ENCODE measurements around the gene CAPN5.
A peak's percentile ranks its signal among the peaks of the same experiment; 100 is the strongest.

CAPN5 gene

DNA sequence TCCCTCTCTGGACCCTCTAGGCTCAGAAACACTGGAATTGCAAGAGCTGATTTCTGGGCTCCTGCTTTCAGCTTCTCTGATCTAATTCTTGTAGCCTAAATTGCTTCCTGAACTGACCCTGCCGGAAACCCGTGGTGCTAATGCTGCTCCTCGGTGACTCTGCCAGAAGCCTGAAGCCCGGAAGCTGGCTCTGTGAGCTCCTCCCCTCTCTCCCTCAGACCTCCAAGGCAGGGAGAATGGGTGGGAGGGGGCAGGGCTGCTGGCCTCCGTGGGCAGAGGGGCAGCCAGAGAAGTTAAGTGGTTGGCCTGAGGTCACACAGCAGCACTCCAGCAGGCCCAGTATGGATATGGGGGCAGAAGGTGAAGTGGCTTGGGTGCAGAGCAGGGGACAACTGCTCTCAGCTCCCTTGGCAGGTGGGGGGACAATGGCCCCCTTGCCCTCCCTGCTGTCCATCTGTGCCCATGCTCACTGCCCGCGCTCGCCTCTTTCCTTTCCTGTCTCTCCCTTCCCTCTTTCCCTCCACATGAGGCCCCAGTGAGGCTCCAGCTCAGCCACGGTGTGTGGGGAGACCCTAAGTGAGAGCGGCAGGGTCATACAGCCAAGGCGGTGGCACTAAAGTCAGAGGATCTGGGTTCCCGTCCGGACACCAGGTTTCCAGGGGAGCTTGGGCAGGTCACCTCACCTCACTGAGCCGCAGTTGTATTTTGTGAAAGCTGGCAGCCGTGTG is 16.2 kb downstream of the CAPN5 start:
- peak in 1 of 2 experiments; percentile 2 for DNase-seq (ENCODE audit: low read depth in 2 of 2)

- DNase-seq (ENCODE audit: low read depth in 2 of 2), result no peak
These were observed 16.9 kb downstream of the CAPN5 start for GRCh38 chr11:77083566-77084245.

DNA sequence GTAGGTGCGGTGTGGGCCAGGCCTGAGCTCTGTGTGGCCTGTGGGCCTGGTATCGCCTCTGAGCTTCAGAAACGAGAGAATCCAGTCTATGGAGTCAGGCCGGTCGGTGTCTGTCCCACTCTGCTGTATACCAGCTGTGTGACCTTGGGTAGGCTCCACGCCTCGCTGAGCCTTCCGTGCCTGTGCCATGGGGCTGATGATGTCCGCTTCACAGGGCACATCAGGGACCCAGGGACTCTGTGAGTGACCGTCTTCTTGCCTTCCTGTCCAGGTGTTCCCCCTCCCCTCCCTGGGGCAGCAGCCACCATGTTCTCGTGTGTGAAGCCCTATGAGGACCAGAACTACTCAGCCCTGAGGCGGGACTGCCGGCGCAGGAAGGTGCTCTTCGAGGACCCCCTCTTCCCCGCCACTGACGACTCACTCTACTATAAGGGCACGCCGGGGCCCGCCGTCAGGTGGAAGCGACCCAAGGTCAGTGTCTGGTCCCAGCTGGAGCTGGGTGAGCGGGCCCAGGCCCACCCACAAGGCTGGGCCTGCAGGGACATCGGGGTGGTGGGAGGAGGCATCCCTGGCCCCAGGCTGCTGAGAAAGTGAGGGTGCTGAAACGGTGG is 17.9 kb downstream of the CAPN5 start:
- no peak for DNase-seq (ENCODE audit: low read depth in 2 of 2)

DNA sequence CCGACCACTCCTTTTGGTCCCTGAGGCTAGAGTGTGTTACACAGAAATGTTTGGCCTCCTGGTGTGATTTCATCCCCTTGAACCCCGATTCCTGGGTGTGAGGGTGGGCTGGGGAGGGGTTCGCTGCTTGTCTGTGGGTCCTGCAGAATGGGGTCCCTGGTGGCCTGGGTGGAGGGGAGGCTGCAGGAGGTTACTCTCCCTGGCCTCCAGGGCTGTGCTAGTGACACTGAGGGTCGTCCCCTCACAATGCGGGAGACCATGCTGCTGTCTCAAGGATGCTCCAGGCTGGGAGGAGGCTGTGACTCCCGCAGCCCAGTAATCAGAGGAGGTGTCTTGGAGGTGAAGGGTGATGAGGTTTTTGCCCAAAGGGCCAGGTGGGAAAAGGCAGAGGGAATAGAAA is 18.9 kb downstream of the CAPN5 start:
- DNase-seq (ENCODE audit: low read depth in 2 of 2), result no peak

- no peak for DNase-seq (ENCODE audit: low read depth in 2 of 2)
These were observed 20.0 kb downstream of the CAPN5 start for GRCh38 chr11:77086521-77087472.

- DNase-seq (ENCODE audit: low read depth in 2 of 2), result no peak
These were observed 21.0 kb downstream of the CAPN5 start for GRCh38 chr11:77087723-77088225.

DNA sequence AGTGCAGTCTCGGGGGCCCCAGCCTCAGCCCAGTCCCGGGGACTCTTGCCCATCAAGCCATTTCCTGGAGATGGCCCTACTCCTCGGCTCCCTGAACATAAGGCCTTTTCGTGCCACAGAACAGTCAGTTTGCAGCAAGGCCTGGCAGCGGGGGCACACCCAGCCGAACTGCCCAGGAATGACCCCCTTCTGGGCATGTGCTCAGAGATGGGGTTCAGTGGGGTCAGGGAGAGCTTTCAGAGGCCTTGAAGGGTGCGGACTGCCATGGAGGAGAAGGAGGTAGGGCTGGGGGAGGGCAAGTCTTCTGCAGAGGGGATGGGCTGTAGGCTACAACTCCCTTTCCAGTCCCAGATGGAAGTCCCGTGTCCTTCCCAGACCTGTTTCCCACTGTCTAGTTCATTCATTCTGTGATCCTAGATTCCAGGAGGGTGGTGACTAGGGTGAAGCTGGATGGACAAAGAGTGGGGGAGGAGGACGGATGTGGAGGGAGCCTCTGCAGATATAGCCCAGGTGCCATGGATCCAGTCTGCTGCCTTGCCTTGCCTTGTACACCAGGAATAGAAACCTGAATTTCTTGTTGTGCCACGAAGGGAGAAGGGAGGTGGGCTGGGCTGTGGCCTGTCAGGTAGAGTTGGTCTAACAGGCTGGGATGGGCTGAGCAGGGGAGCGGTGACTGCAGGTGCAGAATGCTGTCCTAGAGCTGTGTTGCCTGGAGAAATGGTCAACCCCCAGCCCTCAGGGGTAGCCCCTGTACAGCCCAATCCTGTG is 21.6 kb downstream of the CAPN5 start:
- no peak for DNase-seq (ENCODE audit: low read depth in 2 of 2)

GRCh38 chr11:77089004-77089545 is 22.3 kb downstream of the CAPN5 start:
- DNase-seq (ENCODE audit: low read depth in 2 of 2), result no peak

DNA sequence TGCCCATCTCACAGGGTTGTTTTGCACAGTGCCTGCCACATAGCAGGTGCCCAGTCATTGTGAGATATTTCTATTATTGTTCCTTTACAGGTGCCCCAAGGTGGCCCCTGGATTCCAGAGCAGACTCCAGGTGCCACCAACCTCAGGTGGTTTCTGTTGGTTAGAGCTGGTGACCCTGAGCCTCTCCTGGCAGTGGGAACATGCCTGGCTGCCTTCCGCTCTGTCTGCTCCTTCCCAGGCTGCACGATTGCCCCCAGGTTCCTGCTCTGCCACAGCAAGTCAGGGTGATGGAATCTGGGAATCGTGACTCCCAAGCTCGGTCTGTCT is 23.2 kb downstream of the CAPN5 start:
- DNase-seq (ENCODE audit: low read depth in 2 of 2), result no peak

- no peak for DNase-seq (ENCODE audit: low read depth in 2 of 2)
These were observed 23.8 kb downstream of the CAPN5 start for GRCh38 chr11:77090373-77091111.

GRCh38 chr11:77091146-77091940 is 24.6 kb downstream of the CAPN5 start:
- no peak for DNase-seq (ENCODE audit: low read depth in 2 of 2)

DNA sequence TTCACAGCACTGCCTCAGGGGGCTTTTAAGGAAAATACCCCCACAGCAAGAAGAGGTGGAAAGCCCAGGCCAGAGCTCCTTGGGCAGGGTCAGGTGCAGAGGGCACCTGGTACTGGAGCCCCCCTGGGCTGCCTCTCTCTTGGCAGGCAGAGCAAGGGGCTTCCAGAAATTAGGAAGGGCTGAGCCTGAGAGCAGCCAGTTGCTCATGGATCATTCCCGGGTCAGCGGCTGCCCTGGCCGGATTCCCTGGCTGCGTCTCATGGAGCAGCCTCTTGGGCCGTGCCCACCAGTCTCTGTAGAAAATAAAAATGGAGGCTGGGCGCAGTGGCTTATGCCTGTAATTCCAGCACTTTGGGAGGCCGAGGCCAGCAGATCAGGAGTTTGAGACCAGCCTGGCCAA is 25.6 kb downstream of the CAPN5 start:
- DNase-seq (ENCODE audit: low read depth in 2 of 2), result no peak

DNA sequence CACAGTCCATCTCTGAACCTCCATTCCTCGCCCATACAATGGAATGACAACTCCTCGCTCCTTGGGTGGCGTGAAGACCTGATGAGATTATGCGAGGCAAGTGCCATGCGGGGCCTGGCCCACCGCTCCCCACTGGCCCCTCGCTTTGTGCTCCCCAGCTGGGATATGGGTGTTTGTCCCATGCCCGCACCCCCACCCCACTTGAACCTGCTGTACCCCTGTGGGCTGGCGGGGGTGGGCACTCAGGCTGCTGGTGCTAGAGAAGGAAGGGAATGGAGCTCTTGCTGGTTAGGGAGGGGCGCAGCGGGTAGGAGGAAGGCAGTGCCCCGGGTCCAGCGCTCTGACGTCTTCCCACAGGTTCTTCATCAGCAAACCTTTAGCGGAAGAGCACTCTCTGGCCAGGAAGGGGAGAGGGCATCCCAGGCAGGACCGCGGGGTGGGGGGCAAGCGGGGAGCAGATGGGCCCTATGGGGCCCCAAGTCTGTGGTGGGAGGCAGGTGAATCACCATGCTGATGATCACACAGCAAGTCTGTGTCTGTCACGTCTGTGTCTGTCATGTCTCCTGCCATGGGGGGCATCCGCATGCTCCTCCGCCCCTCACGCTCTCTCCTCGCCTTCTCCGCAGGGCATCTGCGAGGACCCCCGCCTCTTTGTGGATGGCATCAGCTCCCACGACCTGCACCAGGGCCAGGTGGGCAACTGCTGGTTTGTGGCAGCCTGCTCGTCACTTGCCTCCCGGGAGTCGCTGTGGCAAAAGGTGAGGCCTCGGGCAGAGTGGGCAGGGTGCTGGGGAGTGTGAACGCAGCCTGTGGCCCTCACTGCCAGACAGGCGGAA is 26.5 kb downstream of the CAPN5 start:
- no peak for DNase-seq (ENCODE audit: low read depth in 2 of 2)

DNA sequence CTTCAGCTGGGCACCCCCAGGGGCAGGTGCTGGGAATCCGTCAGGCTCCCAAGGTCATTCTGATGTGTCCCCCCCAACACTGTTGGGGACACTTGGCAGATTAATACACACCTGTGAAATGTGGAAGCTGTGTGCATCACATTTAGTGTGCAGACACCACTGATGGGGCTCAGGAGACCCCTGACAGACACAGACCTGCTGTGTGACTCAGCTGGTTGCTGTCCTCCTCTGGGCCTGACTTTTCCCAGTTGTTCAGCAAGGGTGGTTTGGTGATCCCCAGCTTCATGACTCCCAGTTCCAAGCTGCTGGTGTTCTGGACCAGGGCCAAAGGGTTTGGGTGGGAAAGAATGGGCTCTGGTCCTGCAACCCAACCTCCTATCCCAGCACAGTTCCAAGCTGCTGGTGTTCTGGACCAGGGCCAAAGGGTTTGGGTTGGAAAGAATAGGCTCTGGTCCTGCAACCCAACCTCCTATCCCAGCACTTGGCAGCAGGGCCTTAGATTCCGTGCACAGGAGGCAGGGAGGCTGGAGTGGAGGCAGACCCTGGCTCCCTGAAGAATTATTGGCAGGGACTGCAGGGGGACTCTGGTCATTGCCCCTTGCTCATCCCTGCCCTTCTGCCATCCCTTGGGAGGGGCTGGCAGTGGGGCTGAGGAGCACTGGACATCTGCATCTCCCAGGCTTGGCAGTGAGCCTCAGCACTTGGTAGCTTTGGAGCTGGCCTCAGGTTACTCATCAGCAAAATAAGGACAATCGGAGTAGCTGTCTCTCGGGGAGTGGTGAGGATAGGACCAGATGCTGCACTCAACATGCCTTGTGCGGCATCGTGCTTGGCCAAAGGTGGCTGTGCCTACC is 27.4 kb downstream of the CAPN5 start:
- DNase-seq (ENCODE audit: low read depth in 2 of 2), result no peak

GRCh38 chr11:77094841-77095365 is 28.1 kb downstream of the CAPN5 start:
- DNase-seq (ENCODE audit: low read depth in 2 of 2), result no peak

GRCh38 chr11:77095551-77096490 is 29.1 kb downstream of the CAPN5 start:
- no peak for DNase-seq (ENCODE audit: low read depth in 2 of 2)

Data from fibroblast of skin of left biceps (primary cell).